HepG2 (cell line): Measurements from ENCODE around the gene SPOPL. TPM values are rescaled to one million over a fixed set of nuclear protein-coding genes. Genes with fewer than 3 reads are reported as not detected.

Source experiments
- CEBPZ ChIP-seq: IDR thresholded peaks from 2 replicates; pipeline ENCODE4 v1.6.1; 2012; ENCODE audit warnings: low read length, improper control_type of control experiment
- DBP ChIP-seq: sonication (generic); formaldehyde crosslinking; IDR thresholded peaks from 2 replicates; pipeline ENCODE4 v1.4.0; 2020; ENCODE audit warnings: missing genetic modification reagents; ENCODE audit errors: not compliant biosample characterization
- GPN1 ChIP-seq: sonication (generic); formaldehyde crosslinking; IDR thresholded peaks from 2 replicates; pipeline ENCODE4 v1.5.1; 2020; ENCODE audit warnings: missing genetic modification reagents, borderline replicate concordance
- IKZF5 ChIP-seq: IDR thresholded peaks from 2 replicates; pipeline ENCODE4 v1.6.1; 2018; ENCODE audit warnings: missing genetic modification reagents, mild to moderate bottlenecking, missing compliant biosample characterization
- NFE2 ChIP-seq: sonication (generic); formaldehyde crosslinking; IDR thresholded peaks from 2 replicates; pipeline ENCODE4 v1.4.0; 2020; ENCODE audit warnings: missing genetic modification reagents
- ZFP91 ChIP-seq: sonication (generic); formaldehyde crosslinking; IDR thresholded peaks from 2 replicates; pipeline ENCODE4 v1.9.0; 2022; ENCODE audit warnings: missing genetic modification reagents, mild to moderate bottlenecking, borderline replicate concordance
- ZNF337 ChIP-seq: sonication (generic); formaldehyde crosslinking; IDR thresholded peaks from 2 replicates; pipeline ENCODE4 v1.5.1; 2020; ENCODE audit warnings: missing genetic modification reagents, low read depth, mild to moderate bottlenecking, borderline replicate concordance
- ZNF468 ChIP-seq: sonication (generic); formaldehyde crosslinking; IDR thresholded peaks from 2 replicates; pipeline ENCODE4 v1.8.0; 2022; ENCODE audit warnings: mild to moderate bottlenecking, moderate library complexity, missing genetic modification reagents
- ZNF670 ChIP-seq: sonication (generic); formaldehyde crosslinking; IDR thresholded peaks from 2 replicates; pipeline ENCODE4 v1.8.0; 2022; ENCODE audit warnings: mild to moderate bottlenecking, missing genetic modification reagents, borderline replicate concordance
- ZNF720 ChIP-seq: sonication (generic); formaldehyde crosslinking; IDR thresholded peaks from 2 replicates; pipeline ENCODE4 v1.4.0; 2020; ENCODE audit warnings: missing genetic modification reagents
- ZNF724P ChIP-seq: sonication (generic); formaldehyde crosslinking; IDR thresholded peaks from 2 replicates; pipeline ENCODE4 v1.8.0; 2022; ENCODE audit warnings: missing genetic modification reagents, borderline replicate concordance
- ZNF737 ChIP-seq: sonication (generic); formaldehyde crosslinking; IDR thresholded peaks from 2 replicates; pipeline ENCODE4 v1.5.0; 2020; ENCODE audit warnings: missing genetic modification reagents, mild to moderate bottlenecking, borderline replicate concordance
- polyA plus RNA-seq, 8 experiments: library from polyadenylated mRNA; depleted of rRNA in 3 of 8; stranded (reverse) in 7 of 8; unstranded in 1 of 8; fragments of >200 nt; fragmentation: Illumina TruSeq in 4 of 8; extraction: Trizol in 4 of 8; gene quantifications; 2 replicates each; pipeline versions ENCODE4 v1.2.1 to v1.2.3, GENCODE V29; 2011 to 2016; ENCODE audit warnings: low read depth in 4 of 8, missing spikeins in 1 of 8, mixed read lengths in 1 of 8; ENCODE audit not compliant: insufficient read depth in 1 of 8
- total RNA-seq, 5 experiments: library from RNA; depleted of rRNA; stranded (reverse); fragments of >200 nt; fragmentation: Illumina TruSeq; extraction: Trizol; gene quantifications; 2 replicates each; pipeline ENCODE4 v1.2.3, GENCODE V29; 2016; ENCODE audit warnings: low read depth in 1 of 5
- TF ChIP-seq, protein P1 (sequence below): sonication (generic); formaldehyde crosslinking; IDR thresholded peaks from 2 replicates; pipeline ENCODE4 v1.8.0; 2022; ENCODE audit warnings: missing genetic modification reagents, mild to moderate bottlenecking, moderate library complexity, borderline replicate concordance
- TF ChIP-seq, protein P2 (sequence below): sonication (generic); formaldehyde crosslinking; IDR thresholded peaks from 2 replicates; pipeline ENCODE4 v1.4.0; 2020; ENCODE audit warnings: missing genetic modification reagents
- TF ChIP-seq, protein P3 (sequence below): sonication (generic); formaldehyde crosslinking; IDR thresholded peaks from 2 replicates; pipeline ENCODE4 v1.5.0; 2020; ENCODE audit warnings: missing genetic modification reagents, mild to moderate bottlenecking, borderline replicate concordance

The SPOPL gene
- total and polyA plus RNA-seq, 2 of the 13 experiments (the other 11 are each of a cell fraction or from before 2014, with no cell fraction given) = 12.6 to 51.6 TPM

- TF ChIP-seq ZNF468 (CRISPR knock-in tag) = no peak
- TF ChIP-seq CEBPZ = no peak
- no peak for TF ChIP-seq NFE2
- TF ChIP-seq, protein P1, sequence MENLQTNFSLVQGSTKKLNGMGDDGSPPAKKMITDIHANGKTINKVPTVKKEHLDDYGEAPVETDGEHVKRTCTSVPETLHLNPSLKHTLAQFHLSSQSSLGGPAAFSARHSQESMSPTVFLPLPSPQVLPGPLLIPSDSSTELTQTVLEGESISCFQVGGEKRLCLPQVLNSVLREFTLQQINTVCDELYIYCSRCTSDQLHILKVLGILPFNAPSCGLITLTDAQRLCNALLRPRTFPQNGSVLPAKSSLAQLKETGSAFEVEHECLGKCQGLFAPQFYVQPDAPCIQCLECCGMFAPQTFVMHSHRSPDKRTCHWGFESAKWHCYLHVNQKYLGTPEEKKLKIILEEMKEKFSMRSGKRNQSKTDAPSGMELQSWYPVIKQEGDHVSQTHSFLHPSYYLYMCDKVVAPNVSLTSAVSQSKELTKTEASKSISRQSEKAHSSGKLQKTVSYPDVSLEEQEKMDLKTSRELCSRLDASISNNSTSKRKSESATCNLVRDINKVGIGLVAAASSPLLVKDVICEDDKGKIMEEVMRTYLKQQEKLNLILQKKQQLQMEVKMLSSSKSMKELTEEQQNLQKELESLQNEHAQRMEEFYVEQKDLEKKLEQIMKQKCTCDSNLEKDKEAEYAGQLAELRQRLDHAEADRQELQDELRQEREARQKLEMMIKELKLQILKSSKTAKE = no peak
- no peak for TF ChIP-seq ZNF737 (CRISPR knock-in tag)
- no peak for TF ChIP-seq ZNF720
- peak; percentile 1; the same call in 1 of the 2 replicates for TF ChIP-seq ZNF670 (CRISPR knock-in tag)
- no peak for TF ChIP-seq DBP (CRISPR knock-in tag)
- TF ChIP-seq, protein P2, sequence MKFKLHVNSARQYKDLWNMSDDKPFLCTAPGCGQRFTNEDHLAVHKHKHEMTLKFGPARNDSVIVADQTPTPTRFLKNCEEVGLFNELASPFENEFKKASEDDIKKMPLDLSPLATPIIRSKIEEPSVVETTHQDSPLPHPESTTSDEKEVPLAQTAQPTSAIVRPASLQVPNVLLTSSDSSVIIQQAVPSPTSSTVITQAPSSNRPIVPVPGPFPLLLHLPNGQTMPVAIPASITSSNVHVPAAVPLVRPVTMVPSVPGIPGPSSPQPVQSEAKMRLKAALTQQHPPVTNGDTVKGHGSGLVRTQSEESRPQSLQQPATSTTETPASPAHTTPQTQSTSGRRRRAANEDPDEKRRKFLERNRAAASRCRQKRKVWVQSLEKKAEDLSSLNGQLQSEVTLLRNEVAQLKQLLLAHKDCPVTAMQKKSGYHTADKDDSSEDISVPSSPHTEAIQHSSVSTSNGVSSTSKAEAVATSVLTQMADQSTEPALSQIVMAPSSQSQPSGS = no peak
- no peak for TF ChIP-seq ZNF724P
- TF ChIP-seq, protein P3, sequence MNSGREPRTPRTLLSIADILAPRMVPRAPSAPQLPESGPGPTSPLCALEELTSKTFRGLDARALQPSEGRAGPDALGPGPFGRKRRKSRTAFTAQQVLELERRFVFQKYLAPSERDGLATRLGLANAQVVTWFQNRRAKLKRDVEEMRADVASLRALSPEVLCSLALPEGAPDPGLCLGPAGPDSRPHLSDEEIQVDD (CRISPR knock-in tag) = no peak
- TF ChIP-seq IKZF5 (CRISPR knock-in tag) = no peak
- TF ChIP-seq GPN1 (CRISPR knock-in tag) = no peak
- no peak for TF ChIP-seq ZNF337 (CRISPR knock-in tag)
- TF ChIP-seq ZFP91 (CRISPR knock-in tag) = no peak
Observed at GRCh38 chr2:138491495-138491862, 10.1 kb upstream of the SPOPL start (continued).
